ENCODE results near the gene ADAM10.
"Not testable (repeated sequence)": the region's sequence is repeated elsewhere in the genome, so short reads cannot be mapped to it uniquely, and the experiment has no call there.

ADAM10 gene

DNA sequence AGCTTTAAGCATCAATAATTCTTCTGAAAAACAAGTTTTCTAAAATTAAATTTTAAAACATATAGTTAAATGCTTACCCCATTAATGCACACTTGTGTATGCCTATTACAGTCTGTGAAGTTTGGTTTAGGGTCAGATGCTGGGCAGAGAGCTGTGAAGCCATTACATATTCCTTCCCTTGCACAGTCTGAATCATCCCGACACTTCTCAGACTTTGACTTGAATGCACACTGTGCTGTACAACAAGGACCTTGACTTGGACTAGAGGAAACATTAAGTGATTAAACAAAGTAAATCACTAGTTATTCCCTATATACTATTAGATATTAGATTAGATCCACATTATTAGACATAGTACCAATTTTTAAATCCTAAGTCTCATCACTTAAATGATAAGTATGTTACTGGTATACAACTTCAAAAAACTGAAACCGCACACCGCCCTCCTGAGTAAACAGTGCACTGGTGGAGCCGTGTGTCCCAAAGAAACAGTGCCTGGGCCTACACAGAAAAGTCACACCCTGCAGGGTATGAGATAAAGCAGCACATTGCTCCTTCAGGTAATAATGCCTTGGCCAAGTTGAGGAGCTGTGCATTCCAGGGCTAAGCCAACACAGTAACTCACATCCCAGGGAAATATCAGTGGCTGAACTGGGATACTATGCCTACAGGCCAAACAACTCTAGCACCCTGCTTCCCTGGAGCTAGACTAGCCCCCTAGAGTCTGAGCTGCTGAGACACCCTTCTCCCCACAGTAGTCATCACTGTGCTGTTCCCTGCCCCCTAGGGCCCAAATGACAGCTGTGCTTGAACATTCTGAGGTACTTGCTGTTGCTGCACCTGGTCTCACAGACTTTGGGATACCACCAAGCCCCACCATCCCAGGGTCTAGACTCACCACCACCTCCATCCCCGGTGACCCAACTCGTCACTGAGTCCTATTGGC lies 137.5 kb downstream of the ADAM10 start:
- H3K4me3 ChIP-seq (ENCODE audit: low read depth, low read length): no peak overlapping the region

DNA sequence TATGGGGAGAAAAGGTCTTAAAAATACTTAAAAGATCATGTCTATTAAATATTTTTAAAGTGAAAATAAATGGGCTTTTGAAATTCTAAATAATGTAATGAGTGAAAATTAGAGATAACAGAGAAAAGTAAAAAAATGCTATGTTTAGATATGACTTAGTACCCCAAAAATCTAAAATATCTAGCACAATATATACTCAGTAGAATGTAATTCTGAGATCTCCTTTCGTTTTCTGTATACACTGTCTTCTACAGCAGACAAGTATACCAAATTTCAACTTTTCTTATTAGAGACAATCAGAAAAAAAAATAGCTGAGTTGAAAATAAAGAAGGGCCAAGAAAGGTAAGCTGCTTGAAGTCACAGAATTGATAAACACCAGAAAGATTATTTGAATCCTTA lies 140.8 kb downstream of the ADAM10 start:
- H3K4me3 ChIP-seq (ENCODE audit: low read depth, low read length): no peak overlapping the region

DNA sequence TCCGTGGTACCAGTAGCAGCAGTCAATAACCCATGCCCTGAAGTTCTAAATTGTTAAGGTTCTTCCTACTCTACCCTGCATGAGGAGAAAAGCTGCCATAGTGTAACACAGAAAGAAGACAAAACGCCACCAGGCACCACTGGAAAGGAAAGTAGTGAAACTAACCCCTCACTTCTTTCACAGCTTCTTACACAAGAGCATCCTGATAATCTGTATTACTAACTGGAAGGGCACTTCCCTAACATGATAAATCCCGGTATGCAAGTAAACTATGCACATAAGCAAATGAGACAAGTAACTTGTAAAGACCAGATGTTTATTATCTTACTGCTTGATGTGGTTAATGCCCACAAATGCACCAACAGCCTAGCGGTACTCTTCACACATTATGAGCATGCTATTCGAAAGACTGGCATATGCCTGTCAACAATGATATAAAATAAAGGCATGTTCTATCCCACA lies 141.3 kb downstream of the ADAM10 start:
- H3K4me3 ChIP-seq (ENCODE audit: low read depth, low read length): no peak overlapping the region

DNA sequence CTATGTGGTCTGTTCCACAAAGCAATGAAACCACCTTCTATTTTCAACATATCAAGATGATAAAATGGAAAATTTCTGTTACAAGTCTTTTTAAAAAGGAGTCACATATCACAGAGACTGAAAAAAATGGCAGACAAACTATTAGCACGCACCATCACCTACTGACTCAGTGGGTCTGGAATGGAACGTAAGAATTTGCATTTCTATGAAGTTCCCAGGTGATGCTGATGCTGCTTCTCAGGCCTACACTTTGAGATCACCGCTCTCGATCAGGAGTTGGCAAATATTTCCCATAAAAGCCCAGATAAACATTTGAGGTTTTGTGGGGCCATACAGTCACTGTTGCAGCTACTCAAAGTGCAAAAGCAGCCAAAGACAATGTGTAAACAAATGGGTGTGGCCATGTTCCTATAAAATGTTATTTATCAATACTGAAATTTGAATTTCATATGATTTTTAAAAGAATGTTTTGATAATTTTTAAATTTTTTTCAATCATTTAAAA lies 142.9 kb downstream of the ADAM10 start:
- no peak overlapping the region for H3K4me3 ChIP-seq (ENCODE audit: low read depth, low read length)

DNA sequence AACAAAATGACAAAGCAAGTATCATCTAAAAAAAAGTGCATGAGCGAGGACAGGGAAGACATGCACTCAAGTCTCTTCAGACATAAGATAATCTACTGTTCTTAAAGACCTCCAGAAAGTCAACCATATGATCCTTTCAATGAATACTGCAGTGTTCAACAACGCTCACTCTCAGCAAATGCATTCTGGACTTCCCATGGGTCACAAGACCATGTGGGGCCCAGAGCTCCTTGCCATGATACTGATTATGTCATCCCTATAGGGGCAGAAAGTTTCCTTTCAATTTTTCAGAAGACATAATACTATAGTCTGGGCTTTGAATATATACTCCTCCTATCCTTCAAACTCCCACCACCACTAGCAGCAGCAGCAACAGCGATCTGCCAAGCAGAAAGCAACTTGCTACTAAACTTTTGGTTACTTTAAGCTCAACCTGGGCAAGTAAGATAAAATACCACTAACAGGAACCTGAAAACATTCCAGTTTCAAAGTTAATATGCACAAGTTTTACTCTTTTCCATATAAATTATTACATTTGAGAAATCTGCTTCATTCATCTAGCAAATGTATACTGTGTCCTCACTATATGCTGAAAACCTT lies 143.5 kb downstream of the ADAM10 start:
- no peak overlapping the region for H3K4me3 ChIP-seq (ENCODE audit: low read depth, low read length)

DNA sequence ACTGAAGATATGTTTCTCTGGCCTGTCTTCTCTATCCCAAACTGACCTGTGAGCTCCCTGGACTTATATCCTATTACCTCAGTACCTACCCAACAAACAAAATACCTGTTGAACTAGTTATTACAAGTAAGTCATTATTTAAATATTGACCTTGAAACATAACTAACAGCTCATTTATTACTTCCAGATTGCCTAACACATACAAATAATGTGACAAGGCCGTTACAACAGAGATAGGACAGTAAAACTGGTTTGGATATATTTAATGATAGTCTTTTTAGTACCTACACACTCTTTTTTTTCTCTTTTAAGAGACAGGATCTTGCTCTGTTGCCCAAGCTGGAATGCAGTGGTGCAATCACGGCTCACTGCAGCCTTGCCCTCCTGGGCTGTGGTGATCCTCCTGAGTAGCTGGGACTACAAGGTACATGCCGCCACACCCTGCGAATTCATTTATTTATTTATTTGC lies 145.0 kb downstream of the ADAM10 start:
- no peak overlapping the region for H3K4me3 ChIP-seq (ENCODE audit: low read depth, low read length)

DNA sequence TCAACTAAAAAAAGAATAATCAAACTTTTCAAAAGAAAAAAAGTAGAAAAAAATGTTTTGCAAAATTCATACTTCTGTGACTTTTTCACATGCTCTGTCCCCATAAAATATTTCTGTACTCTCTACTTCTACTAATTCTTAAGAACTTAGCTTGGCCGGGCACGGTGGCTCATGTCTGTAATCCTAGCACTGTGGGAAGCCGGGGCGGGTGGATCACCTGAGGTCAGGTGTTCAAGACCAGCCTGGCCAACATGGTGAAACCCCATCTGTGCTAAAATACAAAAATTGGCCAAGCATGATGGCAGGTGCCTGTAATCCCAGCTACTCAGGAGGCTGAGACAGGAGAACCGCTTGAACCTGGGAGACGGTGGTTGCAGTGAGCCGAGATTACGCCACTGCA lies 145.6 kb downstream of the ADAM10 start:
- H3K4me3 ChIP-seq (ENCODE audit: low read depth, low read length): not testable (repeated sequence)

DNA sequence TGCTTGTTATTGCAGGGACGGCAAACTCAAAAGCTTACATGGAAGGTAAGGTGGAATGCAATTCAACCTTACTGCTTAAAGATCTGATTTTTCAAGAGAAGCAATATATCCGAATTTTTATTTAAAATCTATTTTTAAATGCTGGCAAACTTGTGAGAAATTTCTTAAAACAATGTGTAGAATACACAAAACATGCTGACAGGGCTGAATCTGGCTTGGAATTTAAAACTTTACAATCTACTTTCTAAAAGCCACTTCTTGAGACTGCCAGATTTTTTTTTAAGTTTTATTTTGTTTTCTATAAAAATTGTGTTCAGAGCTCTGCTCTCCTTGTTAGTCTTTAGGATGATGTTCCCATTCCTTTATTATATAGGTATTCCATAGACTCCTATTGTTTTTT lies 146.7 kb downstream of the ADAM10 start:
- no peak overlapping the region for H3K4me3 ChIP-seq (ENCODE audit: low read depth, low read length)

DNA sequence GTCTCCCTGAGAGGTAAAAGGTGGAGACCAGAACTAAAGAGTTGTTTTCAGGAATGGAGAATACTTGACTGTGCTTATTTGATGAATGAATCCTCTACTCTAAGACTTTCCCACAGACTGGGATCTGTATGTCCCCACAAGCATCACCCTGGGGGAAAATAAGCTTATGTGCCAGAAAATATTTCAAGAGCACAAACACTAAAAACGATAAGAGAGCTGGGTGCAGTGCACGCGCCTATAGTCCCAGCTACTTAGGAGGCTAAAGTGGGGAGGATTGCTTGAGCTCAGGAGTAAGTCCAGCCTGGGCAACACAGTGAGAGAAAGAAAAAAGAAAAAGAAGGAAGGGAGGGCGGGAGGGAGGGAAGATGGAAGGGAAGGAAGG lies 150.7 kb downstream of the ADAM10 start:
- H3K4me3 ChIP-seq (ENCODE audit: low read depth, low read length): no peak overlapping the region

DNA sequence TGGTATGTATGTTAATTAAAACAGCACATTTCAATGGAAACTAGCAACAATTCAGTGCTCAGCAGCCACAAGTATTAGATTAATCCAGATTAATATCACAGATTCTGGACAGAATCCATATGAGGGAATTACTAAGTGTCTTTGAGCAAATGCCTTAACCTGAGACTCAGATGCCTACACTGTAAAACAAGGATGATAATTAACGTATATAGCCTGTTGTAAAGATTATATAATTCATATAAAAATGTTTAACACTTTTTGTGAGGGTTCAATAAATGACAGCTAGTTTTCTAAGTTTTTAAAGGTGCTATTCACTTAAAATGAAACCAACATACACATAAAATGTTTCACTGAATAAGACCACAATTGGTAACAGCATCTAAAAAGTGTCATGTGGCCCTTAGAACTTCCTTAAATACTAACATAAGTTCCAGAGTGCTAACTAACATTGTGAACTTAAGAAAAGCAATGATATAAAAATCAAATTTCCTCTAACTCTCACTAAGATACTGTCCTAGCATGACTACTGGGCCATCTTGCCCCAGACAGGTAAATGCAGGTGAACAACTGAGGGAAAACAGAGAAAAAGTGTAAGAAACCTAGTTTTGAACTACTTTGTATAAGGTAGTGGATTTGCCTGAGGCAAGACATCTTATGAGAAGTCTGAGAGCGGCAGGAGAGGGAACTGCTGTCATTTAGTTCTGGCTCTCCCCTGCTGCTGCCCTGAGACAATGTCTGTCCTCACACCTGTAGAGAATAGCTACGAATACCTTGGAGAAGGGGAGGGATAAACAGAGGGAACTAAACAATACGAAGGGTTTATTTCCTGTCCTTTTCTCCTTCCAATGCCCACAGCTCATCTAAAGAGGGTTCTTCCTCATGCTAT lies 151.3 kb downstream of the ADAM10 start:
- H3K4me3 ChIP-seq (ENCODE audit: low read depth, low read length): no peak overlapping the region

DNA sequence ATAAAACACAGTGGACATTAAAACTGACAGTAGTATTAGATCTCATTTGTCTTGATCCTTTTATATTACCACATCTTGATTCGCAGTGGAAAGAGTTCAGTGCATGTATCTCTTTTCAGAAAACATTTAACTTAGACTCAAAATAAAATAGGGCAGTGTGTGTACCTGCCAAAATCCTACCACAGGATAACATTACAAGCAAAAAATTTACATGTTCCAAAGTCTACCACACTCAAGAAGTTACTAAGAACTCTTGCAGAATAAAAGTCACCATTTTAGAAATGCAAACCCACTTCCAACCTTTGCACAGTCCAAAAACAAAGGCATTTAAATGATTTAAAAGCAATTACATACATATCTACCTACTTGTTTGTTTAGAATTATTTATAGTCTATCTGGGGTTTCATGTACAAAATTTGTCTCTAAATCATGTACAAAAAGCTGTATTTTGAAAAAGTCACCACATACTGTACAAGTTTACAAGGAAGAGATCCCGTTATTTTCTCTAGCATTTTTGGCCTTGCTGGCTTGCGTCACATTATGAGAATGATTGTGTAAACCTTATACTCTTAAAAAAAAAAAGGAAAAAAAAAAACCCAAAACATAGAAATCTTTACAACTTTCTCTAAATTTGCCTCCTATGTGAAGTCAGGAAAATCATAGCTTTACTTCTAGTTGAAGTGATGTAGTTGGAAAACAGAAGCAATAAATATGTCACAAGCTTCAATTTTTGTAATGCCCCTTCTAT lies 153.8 kb downstream of the ADAM10 start:
- no peak overlapping the region for H3K4me3 ChIP-seq (ENCODE audit: low read depth, low read length)

DNA sequence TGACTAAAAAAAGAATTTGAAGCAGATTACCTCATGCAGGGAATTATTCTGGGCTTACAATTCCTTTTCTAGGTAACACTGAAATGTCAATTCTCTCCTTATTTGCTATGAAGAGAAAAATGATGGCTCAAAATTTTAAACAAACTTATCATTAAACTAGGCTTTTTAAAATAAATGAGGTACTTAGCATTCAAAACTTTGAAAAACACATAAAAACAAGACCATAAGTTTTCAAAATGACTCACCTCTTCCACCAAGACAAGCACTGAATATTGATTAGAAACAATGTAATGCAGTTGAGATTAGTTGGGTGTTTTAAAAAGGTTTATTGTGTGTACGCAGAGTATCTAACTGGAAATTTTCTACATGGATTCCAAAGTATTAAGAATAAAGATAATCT lies 154.6 kb downstream of the ADAM10 start:
- H3K4me3 ChIP-seq (ENCODE audit: low read depth, low read length): no peak overlapping the region

DNA sequence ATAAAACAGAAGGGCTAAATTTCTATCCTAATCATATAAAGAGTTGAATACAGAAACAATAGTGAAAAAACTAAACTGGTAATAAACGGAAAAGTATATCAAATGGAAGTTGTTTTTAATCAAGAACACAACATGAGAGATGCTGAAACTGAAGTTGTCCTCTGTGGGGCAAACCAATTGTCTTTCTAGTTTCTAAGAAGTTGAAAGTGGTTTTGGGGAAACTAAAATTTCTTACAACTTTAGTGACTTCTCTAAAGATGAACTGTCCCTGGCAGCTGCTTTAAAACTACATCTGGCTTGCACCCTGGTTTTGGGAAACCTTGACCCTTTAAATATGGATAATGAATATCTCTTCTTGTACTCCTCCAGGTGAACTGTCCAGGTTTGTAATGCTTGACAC lies 155.6 kb downstream of the ADAM10 start:
- no peak overlapping the region for H3K4me3 ChIP-seq (ENCODE audit: low read depth, low read length)

DNA sequence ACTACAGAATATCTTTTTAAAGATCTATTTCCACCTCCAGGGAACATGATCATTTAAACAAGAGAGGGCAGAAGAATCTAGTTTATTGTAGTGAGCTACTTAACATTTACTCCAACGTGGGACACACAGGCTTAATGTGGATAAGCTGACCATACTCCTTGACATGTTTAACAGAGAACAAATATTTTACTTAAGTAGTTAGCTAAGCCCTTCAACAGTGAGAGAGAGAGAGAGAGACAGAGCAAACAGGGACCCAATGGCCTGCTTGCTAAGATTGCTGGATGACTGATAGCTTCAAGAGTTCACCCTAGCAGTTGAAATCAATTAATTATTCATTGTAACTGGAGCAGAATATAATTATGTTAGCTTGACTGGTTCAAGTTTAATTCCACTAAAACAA lies 158.6 kb downstream of the ADAM10 start:
- no peak overlapping the region for H3K4me3 ChIP-seq (ENCODE audit: low read depth, low read length)

DNA sequence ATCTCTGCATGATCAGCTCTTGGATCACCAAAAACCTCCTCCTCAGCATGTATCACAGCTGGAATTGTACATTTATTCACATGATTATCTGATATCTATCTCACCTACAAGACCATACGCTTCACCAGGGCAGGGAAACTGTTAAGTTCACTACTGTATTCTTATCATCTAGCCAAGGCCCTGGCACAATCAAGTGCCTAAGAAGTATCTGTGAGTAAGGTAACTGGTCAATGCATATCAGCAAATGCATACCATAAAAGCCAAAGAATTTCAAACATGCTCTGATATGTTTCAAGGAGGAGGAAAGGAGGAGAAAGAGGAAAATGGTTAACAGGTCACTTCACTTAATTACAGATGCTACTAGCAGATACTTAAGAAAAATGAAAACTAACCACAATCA lies 159.3 kb downstream of the ADAM10 start:
- H3K4me3 ChIP-seq (ENCODE audit: low read depth, low read length): no peak overlapping the region

DNA sequence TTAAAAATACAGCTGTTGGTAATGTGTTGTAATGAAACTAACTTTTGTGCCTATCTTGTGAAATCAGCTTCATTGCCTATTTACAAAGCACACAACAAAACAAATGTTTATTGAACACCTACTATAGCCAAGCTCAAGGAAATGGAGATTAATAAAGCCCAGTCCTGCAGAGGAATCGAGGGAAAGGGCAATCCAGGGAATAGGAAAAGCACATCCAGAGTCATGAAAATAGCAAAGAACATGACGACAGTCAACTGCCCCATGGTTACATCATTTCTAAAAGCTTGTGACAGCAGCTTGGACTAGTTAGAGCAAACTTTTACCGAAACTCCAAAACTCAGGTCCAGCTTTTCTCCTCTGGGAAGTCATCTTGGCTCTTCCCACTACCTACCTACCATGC lies 160.5 kb downstream of the ADAM10 start:
- H3K4me3 ChIP-seq (ENCODE audit: low read depth, low read length): no peak overlapping the region

DNA sequence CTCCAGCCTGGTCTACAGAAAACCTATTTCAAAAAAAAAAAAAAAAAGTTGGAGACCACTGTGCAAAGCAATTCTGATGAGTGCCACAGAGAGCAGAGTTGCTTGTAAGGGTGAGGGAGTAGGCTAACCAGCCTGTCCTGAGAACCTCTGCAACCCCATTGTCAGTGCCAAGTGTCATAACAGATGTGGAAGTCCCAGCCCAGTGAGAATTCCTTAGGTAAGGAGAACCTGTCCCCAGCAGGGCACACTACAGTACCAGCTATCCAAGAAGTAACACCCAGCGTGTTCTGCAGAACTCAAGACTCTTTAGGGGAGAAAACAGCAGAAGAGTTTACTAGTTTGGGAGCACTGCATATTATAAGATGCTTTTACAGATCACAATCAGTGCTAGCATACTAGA lies 161.4 kb downstream of the ADAM10 start:
- H3K4me3 ChIP-seq (ENCODE audit: low read depth, low read length): no peak overlapping the region

DNA sequence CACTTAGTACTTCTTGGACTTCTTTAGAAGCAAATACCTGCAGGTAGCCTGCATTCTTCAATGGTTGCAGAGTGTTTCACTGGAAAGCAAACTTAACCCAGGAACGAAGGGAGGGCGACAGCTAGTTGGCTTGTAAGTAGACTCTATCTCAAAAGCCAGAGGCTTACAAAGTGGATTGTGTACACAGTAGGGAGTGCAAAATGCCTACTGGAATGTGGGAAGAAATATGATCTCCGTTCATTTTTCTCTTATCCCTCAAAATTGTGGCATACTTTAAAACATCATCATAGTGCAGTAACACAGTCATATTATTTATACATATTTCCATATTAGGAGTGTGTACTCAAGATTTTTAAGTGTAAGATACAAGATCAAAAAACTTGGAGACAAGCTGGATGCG lies 162.0 kb downstream of the ADAM10 start:
- no peak overlapping the region for H3K4me3 ChIP-seq (ENCODE audit: low read depth, low read length)

DNA sequence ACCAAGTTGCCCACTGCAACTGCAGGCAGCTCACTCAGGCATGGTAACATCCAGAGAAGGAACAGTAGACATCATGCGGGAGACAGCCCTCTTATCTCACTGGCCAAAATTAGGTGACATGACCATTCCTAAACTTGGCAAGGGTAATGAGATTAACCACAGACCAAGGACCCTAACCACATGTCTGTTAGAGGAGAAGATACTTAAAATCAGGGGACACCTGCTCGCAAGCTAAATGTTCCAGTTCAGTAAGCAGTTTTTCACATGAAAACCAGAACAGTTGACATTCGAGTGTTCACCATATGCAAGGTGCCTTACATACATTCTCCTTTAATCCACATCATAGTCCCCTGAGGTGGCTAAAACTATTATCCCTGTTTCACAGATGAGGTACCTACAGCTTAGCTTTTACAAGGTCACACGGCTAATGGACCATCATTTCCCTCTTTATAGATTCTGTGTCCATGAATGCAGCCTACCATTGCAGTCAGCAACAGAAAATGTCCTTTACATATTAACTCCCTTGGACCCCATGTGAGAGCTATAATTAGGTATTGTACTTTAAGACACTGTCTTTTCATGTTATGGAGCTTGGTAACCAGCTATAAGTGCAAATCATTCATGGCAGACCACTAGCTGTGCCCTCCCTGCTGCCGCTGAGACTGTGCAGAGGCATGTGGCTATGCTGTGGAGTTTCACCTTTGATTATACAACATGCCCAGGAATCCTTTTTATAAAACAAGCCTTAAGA lies 163.6 kb downstream of the ADAM10 start:
- no peak overlapping the region for H3K4me3 ChIP-seq (ENCODE audit: low read depth, low read length)
